ENCODE data around the gene CX3CR1. TPM values are rescaled to one million over a fixed set of nuclear protein-coding genes. Genes with fewer than 3 reads are reported as not detected.

Gene CX3CR1
- total and polyA plus RNA-seq, 7 donors = 0.10 to 0.68 (median 0.28) TPM; not detected in 2

DNA sequence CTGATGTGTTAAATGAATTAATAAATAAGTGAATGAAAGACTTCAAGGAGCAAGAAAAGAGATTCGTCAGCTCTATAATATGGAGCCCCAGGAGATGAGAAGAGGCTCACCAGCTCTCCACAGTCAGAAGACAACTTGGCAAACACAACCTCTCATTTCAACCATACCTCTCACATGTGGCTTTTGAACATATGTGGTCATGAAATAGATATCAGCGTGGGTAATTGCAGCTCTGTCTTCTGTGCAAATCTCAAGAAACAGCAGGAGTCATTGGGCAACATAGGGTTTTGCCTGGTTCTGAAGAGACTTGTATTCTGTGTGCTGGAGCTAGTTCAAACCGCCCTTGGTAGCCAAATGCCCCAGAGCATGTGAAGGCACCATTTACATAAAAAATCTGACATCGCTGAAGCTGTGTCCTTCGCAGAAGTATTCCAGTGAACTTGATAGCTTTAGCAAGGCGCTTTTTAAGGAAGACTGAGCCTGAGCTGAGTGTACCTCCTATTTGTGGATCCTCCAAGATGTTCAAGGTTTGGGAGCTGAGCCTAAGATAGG is 8.4 kb downstream of the CX3CR1 start:
- Histone ChIP-seq H3K4me1 (peaks cover 0 to 7% (median 3%) of the 10 kb centered on the region in 4 donors), H3K4me3 (no peak overlapping the region), H3K9me3 (no peaks in the 10 kb centered on the region), H3K36me3 (no peaks in the 10 kb centered on the region), H3K27me3 (no peaks in the 10 kb centered on the region), H3K27ac (no peak overlapping the region)
- TF ChIP-seq POLR2A (IDR thresholded peaks at IDR 0.05) (no peak), POLR2AphosphoS5 (IDR thresholded peaks at IDR 0.05) (no peak), EP300 (IDR thresholded peaks at IDR 0.05) (no peak)
- TF ChIP-seq, protein P1, sequence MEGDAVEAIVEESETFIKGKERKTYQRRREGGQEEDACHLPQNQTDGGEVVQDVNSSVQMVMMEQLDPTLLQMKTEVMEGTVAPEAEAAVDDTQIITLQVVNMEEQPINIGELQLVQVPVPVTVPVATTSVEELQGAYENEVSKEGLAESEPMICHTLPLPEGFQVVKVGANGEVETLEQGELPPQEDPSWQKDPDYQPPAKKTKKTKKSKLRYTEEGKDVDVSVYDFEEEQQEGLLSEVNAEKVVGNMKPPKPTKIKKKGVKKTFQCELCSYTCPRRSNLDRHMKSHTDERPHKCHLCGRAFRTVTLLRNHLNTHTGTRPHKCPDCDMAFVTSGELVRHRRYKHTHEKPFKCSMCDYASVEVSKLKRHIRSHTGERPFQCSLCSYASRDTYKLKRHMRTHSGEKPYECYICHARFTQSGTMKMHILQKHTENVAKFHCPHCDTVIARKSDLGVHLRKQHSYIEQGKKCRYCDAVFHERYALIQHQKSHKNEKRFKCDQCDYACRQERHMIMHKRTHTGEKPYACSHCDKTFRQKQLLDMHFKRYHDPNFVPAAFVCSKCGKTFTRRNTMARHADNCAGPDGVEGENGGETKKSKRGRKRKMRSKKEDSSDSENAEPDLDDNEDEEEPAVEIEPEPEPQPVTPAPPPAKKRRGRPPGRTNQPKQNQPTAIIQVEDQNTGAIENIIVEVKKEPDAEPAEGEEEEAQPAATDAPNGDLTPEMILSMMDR (IDR thresholded peaks at IDR 0.05) = no peak
- no peak for DNase-seq
- 93 to 95% methylated on average over 6 of the region's 6 CpGs for WGBS, 2 donors
- intact Hi-C loops (cut with DNase I) = no loop called here

DNA sequence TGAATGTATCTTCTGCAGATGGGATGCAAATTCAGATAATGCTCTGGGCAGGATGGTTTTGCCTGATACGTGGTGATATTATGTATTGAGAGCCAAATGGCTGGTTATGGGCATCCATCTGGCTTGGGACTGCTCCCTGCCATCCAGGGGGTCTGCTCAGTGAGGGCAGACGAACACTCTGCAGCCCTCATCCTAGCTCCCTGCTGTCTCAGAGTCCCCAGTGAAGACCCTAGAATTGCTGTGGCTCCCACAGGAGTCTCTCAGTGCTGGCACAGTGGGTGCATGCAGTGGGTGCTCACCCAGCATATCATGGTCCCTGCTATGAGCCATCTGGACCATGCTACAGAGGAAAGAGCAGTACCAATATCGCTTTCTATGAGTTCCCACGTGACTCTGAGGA is 10.3 kb downstream of the CX3CR1 start:
- intact Hi-C loops (cut with DNase I) = no loop called here
- 87 to 91% methylated on average over 4 of the region's 4 CpGs for WGBS, 2 donors
- Histone ChIP-seq H3K4me1 (no peaks in the 10 kb centered on the region), H3K9me3 (no peaks in the 10 kb centered on the region), H3K27ac (no peak overlapping the region), H3K27me3 (no peaks in the 10 kb centered on the region), H3K36me3 (no peaks in the 10 kb centered on the region), H3K4me3 (no peak overlapping the region)
- no peak for DNase-seq
- TF ChIP-seq POLR2A (IDR thresholded peaks at IDR 0.05) = no peak
- TF ChIP-seq, protein P1 (IDR thresholded peaks at IDR 0.05) = no peak

DNA sequence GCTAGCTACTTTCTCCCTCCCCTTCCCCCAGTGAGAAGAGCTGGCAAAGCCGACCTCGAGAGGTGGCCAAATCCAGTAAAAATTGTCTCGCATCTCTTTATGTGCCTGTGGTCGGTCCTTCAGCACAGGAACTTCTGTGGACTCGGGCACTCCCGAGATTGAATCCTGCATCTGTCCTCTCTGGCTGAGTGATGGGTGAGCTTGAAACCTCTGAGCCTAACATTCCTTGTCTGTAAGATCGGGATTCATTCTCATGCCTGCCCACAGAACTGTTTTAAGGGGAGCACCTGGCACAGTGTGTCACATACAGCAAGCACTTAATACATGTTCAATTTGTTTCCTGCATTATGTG is 11.3 kb downstream of the CX3CR1 start:
- Histone ChIP-seq H3K27ac (no peak overlapping the region), H3K9me3 (no peaks in the 10 kb centered on the region), H3K4me3 (no peak overlapping the region), H3K27me3 (no peaks in the 10 kb centered on the region), H3K4me1 (no peaks in the 10 kb centered on the region), H3K36me3 (no peaks in the 10 kb centered on the region)
- intact Hi-C loops (cut with DNase I) = no loop called here
- TF ChIP-seq POLR2AphosphoS5 (IDR thresholded peaks at IDR 0.05) = no peak
- no peak for DNase-seq
- 88 to 90% methylated on average over 7 of the region's 7 CpGs for WGBS, 2 donors

DNA sequence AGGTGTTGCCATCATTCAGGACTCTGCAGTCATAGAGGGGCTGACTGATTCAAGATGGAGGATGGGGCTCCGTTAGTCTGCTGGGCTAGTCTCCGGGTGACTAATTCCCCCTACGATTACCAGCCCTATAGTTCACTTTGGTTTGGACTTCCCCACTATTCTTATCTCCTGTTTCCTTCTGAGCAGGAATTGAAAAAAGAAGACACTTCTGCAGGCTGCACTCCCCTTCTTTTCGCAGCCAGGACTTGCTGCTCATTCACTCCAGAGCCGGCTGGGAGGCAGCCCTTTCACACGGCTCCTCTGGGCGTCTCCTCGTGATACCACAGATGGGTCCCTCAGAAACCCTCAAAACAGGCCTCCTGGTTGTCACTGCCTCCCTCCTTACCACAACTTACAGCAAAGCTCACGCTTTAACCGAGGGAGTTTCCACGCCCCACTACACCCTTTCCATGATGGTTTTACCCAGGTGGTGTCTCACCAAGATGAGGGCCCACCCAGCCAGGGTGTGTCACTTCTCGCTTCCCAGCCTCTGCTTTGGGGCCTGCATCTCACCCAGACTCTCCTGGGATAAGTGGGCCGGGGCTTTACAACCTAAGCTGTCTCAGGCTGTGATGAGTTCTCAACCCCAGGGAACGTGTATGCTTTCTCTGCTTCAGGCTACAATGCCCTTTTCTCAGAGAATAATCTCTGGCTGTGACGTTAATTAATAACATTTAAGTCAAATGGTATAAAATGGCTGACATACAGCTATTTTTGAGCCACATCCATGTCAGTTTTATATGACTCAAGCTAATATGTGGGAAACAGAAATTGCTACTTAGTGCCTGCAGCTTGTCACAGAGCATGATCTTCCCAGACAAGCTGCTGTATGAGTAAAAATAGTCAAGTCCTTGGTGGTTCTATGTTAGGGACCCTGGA is 11.9 kb downstream of the CX3CR1 start:
- Histone ChIP-seq H3K9me3 (no peaks in the 10 kb centered on the region), H3K27ac (no peak overlapping the region), H3K4me1 (no peaks in the 10 kb centered on the region), H3K36me3 (no peaks in the 10 kb centered on the region), H3K4me3 (no peak overlapping the region), H3K27me3 (no peaks in the 10 kb centered on the region)
- intact Hi-C loops (cut with DNase I) = no loop called here
- WGBS, 2 donors = 58 to 74% methylated on average over 15 of the region's 15 CpGs
- no peak for TF ChIP-seq POLR2AphosphoS5 (IDR thresholded peaks at IDR 0.05)
- TF ChIP-seq, protein P1 (IDR thresholded peaks at IDR 0.05) = no peak
- no peak for TF ChIP-seq POLR2A (IDR thresholded peaks at IDR 0.05)
- no peak for TF ChIP-seq EP300 (IDR thresholded peaks at IDR 0.05)
- DNase-seq = no peak

DNA sequence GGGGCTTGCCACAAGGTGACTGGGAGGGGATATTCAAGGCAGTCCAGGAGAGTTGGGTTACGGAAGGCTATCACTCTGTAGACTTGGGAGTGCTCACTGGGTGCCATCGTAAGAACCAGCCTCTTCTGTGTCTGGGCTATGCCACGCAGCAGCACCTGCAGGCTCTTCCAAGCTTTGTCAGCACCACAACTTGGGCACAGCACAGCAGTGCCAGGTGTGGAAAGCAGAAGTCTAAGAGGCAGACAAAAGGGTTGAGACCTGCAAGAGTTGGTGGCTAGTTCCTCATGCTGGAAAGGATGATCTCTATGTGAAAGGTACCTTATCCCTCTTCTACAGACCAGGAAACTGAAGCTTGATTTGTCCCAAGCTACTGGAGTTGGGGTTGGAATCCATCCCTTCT is 15.8 kb downstream of the CX3CR1 start:
- 80 to 93% methylated on average over 3 of the region's 3 CpGs for WGBS, 2 donors
- intact Hi-C loops (cut with DNase I) = no loop called here
- DNase-seq = no peak
- H3K27me3 ChIP-seq = no peaks in the 10 kb centered on the region
- TF ChIP-seq POLR2A (IDR thresholded peaks at IDR 0.05) (no peak), POLR2AphosphoS5 (IDR thresholded peaks at IDR 0.05) (no peak), EP300 (IDR thresholded peaks at IDR 0.05) (no peak)
- TF ChIP-seq, protein P1 (IDR thresholded peaks at IDR 0.05) = no peak
- H3K27ac ChIP-seq = no peak overlapping the region
- peaks cover 0 to 14% (median 5%) of the 10 kb centered on the region in 4 donors for H3K4me1 ChIP-seq
- H3K9me3 ChIP-seq = no peaks in the 10 kb centered on the region
- no peaks in the 10 kb centered on the region for H3K36me3 ChIP-seq
- no peak overlapping the region for H3K4me3 ChIP-seq
